ENCODE measurements around the gene HDAC4. TPM values are rescaled to one million over a fixed set of nuclear protein-coding genes. Genes with fewer than 3 reads are reported as not detected.

The HDAC4 gene
- total and polyA plus RNA-seq, 2 of the 4 experiments (the other 2 are of a cell fraction) = 4.1 to 7.2 TPM

GRCh38 chr2:239345251-239345650 lies 55.6 kb downstream of the HDAC4 start:
- peaks cover 22% of the 10 kb centered on the region for H3K9me1 ChIP-seq (ENCODE audit: insufficient read depth, low read length)
- H3K4me2 ChIP-seq (ENCODE audit: low read depth, low read length) = no peak overlapping the region
- no peak overlapping the region for H2BK120ac ChIP-seq (ENCODE audit: low read depth, low read length)
- intact Hi-C loops (cut with micrococcal nuclease) (no loop called here), dilution Hi-C loops (cut with HindIII; ENCODE audit: low sequenced_read_pairs, unreplicated experiment) (no loop called here), in situ Hi-C loops (cut with MboI; ENCODE audit: low sequenced_read_pairs) (no loop called here)
- H3K18ac ChIP-seq (ENCODE audit: low read depth, low read length) = no peak overlapping the region
- 92% methylated on average over 2 of the region's 8 CpGs; no CpG with 5 or more reads in 1 of the 2 experiments for WGBS, 2 experiments (ENCODE audit: extremely low coverage in 2 of 2, insufficient read length in 1 of 2)
- peaks cover 23% of the 10 kb centered on the region for H4K20me1 ChIP-seq (ENCODE audit: insufficient read depth, low read length)
- H2AK9ac ChIP-seq (replicated peaks; ENCODE audit: low read depth, low read length, poor library complexity) = no peak overlapping the region
- CTCF ChIA-PET = no interaction called here
- H3K4me1 ChIP-seq (ENCODE audit: control insufficient read depth, insufficient read depth, low read length) = peaks cover 4% of the 10 kb centered on the region
- no peak overlapping the region for H2BK15ac ChIP-seq (ENCODE audit: low read depth, low read length)
- peaks cover 19% of the 10 kb centered on the region for H3K36me3 ChIP-seq (ENCODE audit: control insufficient read depth, insufficient read depth, low read length)
- no peak overlapping the region for H4K8ac ChIP-seq (ENCODE audit: low read depth in 2 of 2, low read length in 2 of 2)
- no peak overlapping the region for H3K56ac ChIP-seq (ENCODE audit: extremely low read depth, insufficient read depth, low read length)
- no peak for DNase-seq
- peaks cover 37 to 67% of the 10 kb centered on the region in 2 experiments for H3K79me1 ChIP-seq (ENCODE audit: low read depth in 1 of 2, low read length in 2 of 2)
- TF ChIP-seq POLR2A (IDR thresholded peaks at IDR 0.05; ENCODE audit: low read depth, low read length) = no peak
- TF ChIP-seq BHLHE40 (IDR thresholded peaks at IDR 0.05; ENCODE audit: low read depth, low read length) = no peak
- TF ChIP-seq RCOR1 (IDR thresholded peaks at IDR 0.05; ENCODE audit: insufficient replicate concordance, low read length) = no peak
- no peak for TF ChIP-seq NFE2L2 (IDR thresholded peaks at IDR 0.05; ENCODE audit: low read depth, low read length)
- no peak for TF ChIP-seq RAD21 (IDR thresholded peaks at IDR 0.05; ENCODE audit: low read length)
- TF ChIP-seq MAFK (IDR thresholded peaks at IDR 0.05; ENCODE audit: low read depth, low read length) = no peak
- no peak for TF ChIP-seq CHD1 (IDR thresholded peaks at IDR 0.05; ENCODE audit: low read depth, low read length)
- peak overlapping the region; percentile 89 for H2BK5ac ChIP-seq (ENCODE audit: low read depth, low read length, poor library complexity, severe bottlenecking)
- no peak overlapping the region for H4K91ac ChIP-seq (ENCODE audit: insufficient read depth, low read depth, low read length)
- no peak overlapping the region for H4K5ac ChIP-seq (ENCODE audit: low read depth, low read length)
- H2BK20ac ChIP-seq (ENCODE audit: low read depth, low read length) = no peak overlapping the region
- no peak overlapping the region for H3K4me3 ChIP-seq (ENCODE audit: insufficient read depth, low read depth, low read length)
- no TSS peak for BruUV-seq (replicated peaks)
- H3K4ac ChIP-seq (ENCODE audit: low read depth, low read length) = no peak overlapping the region
- no peak overlapping the region for H2AFZ ChIP-seq (replicated peaks; ENCODE audit: low read length, poor library complexity)
- H3K9me3 ChIP-seq (ENCODE audit: control insufficient read depth, insufficient read depth, low read length) = no peaks in the 10 kb centered on the region
- H3K27me3 ChIP-seq (ENCODE audit: control insufficient read depth, insufficient read depth, low read length) = no peaks in the 10 kb centered on the region
- no peak overlapping the region for H2AK5ac ChIP-seq (ENCODE audit: low read depth, low read length)
- no peak overlapping the region for H3K27ac ChIP-seq (ENCODE audit: insufficient read depth, low read length)
- ATAC-seq (ENCODE audit: low read depth) = no peak
- no peak overlapping the region; the same call in 1 of the 2 replicates for H3K23ac ChIP-seq (ENCODE audit: low read depth, low read length)
- H3K9ac ChIP-seq (ENCODE audit: low read depth, low read length) = no peak overlapping the region
- no peak overlapping the region for H3K14ac ChIP-seq (replicated peaks; ENCODE audit: low read depth, low read length)
- POLR2A ChIA-PET (ENCODE audit: unreplicated experiment) = no interaction called here

Measured in IMR-90 (cell line).